ENCODE measurements around the gene CYS1.

Gene CYS1

GRCh38 chr2:10080536-10081304, 509 bp upstream of the CYS1 start:
- H3K36me3 ChIP-seq (ENCODE audit: insufficient read depth): no peaks in the 10 kb centered on the region
- H3K9ac ChIP-seq: no peak overlapping the region
- H3K4me1 ChIP-seq (ENCODE audit: low read depth, poor library complexity, severe bottlenecking): peaks cover 4% of the 10 kb centered on the region
- TF ChIP-seq, protein P1, sequence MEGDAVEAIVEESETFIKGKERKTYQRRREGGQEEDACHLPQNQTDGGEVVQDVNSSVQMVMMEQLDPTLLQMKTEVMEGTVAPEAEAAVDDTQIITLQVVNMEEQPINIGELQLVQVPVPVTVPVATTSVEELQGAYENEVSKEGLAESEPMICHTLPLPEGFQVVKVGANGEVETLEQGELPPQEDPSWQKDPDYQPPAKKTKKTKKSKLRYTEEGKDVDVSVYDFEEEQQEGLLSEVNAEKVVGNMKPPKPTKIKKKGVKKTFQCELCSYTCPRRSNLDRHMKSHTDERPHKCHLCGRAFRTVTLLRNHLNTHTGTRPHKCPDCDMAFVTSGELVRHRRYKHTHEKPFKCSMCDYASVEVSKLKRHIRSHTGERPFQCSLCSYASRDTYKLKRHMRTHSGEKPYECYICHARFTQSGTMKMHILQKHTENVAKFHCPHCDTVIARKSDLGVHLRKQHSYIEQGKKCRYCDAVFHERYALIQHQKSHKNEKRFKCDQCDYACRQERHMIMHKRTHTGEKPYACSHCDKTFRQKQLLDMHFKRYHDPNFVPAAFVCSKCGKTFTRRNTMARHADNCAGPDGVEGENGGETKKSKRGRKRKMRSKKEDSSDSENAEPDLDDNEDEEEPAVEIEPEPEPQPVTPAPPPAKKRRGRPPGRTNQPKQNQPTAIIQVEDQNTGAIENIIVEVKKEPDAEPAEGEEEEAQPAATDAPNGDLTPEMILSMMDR (conservative IDR thresholded peaks at IDR 0.05; ENCODE audit: low read depth, low read length): no peak
- H3K79me2 ChIP-seq (ENCODE audit: insufficient read depth, low read depth): no peaks in the 10 kb centered on the region
- no peak overlapping the region for H2AFZ ChIP-seq (ENCODE audit: low read depth)
- H3K27ac ChIP-seq: no peak overlapping the region
- no peak overlapping the region for H3K4me2 ChIP-seq
- H3K27me3 ChIP-seq (ENCODE audit: insufficient read depth, low read depth): peaks cover 4% of the 10 kb centered on the region
- no peak overlapping the region for H3K4me3 ChIP-seq (IDR thresholded peaks at IDR 0.05; ENCODE audit: insufficient read depth, low read depth, low read length)
- no peaks in the 10 kb centered on the region for H4K20me1 ChIP-seq (ENCODE audit: insufficient read depth)

DNA sequence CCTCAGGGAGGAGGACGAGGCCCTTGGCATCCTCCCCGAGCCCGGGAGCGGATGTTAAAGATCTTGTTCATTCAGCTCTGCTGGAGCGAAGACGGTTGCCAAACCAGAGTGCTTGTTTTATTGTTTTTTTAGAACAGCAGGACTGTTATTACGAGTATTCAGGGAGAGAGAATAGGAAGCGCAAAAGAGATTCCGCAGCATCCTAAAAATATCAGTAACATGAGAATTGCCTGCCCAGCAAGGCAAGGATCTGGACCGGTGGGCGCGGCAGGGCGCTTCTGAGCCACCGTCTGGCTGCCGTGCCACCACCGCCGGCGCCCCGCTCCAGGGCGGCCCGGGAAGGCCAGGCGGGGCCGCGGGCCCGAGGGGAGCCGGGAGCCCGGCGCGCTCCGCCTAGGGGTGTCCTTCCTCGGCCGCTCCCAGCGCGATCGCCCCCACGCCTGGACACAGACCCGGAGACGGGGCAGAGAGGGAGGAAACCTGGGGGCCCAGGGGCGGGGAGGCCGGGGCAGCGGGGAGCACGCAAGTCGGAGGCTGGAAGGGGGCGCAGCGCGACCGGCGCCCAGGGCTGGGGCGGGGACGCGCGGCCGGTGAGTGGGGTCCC, 843 bp downstream of the CYS1 start:
- Histone ChIP-seq H3K27ac (no peak overlapping the region), H3K79me2 (ENCODE audit: insufficient read depth, low read depth) (no peaks in the 10 kb centered on the region), H2AFZ (ENCODE audit: low read depth) (no peak overlapping the region), H3K27me3 (ENCODE audit: insufficient read depth, low read depth) (peaks cover 4% of the 10 kb centered on the region), H3K4me3 (IDR thresholded peaks at IDR 0.05; ENCODE audit: insufficient read depth, low read depth, low read length) (no peak overlapping the region), H4K20me1 (ENCODE audit: insufficient read depth) (no peaks in the 10 kb centered on the region), H3K9ac (no peak overlapping the region), H3K4me1 (ENCODE audit: low read depth, poor library complexity, severe bottlenecking) (peaks cover 4% of the 10 kb centered on the region), H3K4me2 (no peak overlapping the region), H3K36me3 (ENCODE audit: insufficient read depth) (no peaks in the 10 kb centered on the region)
- TF ChIP-seq, protein P1 (conservative IDR thresholded peaks at IDR 0.05; ENCODE audit: low read depth, low read length): no peak

DNA sequence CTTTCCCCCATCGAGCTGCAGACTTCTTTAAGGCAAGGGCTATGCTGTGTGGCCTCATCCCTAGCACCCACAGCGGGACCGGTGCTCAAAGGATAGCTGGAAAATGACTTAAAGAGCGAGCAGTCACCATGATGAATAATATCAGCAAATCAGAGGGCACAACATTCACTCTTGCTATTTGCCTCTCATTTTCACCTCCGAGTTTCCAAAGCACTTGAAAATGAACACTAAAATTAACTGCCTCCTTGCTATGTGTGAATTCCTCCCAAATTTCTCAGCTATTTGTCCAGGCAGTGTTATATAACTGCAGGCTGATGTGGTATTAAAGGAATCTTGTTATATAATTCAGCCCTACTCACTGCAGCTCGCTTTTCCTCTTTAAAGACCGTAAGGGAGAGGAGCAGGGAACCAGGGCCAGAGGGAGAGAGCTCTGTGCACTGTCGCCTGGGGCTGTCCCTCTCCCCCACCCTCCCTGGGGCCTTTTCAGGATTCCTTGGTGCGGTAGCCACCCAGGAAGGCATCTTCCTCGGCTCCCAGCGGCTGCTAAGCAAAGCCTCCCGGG, 1.4 kb downstream of the CYS1 start:
- peaks cover 4% of the 10 kb centered on the region for H3K4me1 ChIP-seq (ENCODE audit: low read depth, poor library complexity, severe bottlenecking)
- H3K9ac ChIP-seq: no peak overlapping the region
- H3K79me2 ChIP-seq (ENCODE audit: insufficient read depth, low read depth): no peaks in the 10 kb centered on the region
- H4K20me1 ChIP-seq (ENCODE audit: insufficient read depth): no peaks in the 10 kb centered on the region
- H3K27ac ChIP-seq: no peak overlapping the region
- H3K4me3 ChIP-seq (IDR thresholded peaks at IDR 0.05; ENCODE audit: insufficient read depth, low read depth, low read length): no peak overlapping the region
- H3K36me3 ChIP-seq (ENCODE audit: insufficient read depth): no peaks in the 10 kb centered on the region
- H3K4me2 ChIP-seq: no peak overlapping the region
- peaks cover 4% of the 10 kb centered on the region for H3K27me3 ChIP-seq (ENCODE audit: insufficient read depth, low read depth)
- TF ChIP-seq, protein P1 (conservative IDR thresholded peaks at IDR 0.05; ENCODE audit: low read depth, low read length): no peak
- H2AFZ ChIP-seq (ENCODE audit: low read depth): no peak overlapping the region

DNA sequence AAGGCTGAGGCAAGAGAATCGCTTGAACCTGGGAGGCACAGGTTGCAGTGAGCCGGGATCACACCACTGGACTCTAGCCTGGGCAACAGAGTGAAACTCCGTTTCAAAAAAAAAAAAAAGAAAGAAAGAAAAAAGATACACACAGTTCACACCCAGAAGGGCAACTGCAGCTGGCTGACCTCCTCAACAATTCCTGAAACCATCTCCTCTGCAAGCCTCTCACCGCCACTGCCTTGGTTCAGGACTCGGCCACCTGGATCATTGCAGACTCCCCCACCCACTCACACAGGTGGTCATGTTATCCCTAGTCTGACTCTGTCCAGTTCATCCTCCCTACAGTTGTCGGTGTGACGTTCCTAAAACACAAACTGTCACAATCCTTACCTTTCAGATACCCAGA, 2.2 kb downstream of the CYS1 start:
- TF ChIP-seq, protein P1 (conservative IDR thresholded peaks at IDR 0.05; ENCODE audit: low read depth, low read length): no peak
- H3K27me3 ChIP-seq (ENCODE audit: insufficient read depth, low read depth): peaks cover 4% of the 10 kb centered on the region

More for the DNA sequence above, 2.2 kb downstream of the CYS1 start:
- Histone ChIP-seq H3K79me2 (ENCODE audit: insufficient read depth, low read depth) (no peaks in the 10 kb centered on the region), H3K4me1 (ENCODE audit: low read depth, poor library complexity, severe bottlenecking) (peaks cover 4% of the 10 kb centered on the region), H4K20me1 (ENCODE audit: insufficient read depth) (no peaks in the 10 kb centered on the region), H2AFZ (ENCODE audit: low read depth) (no peak overlapping the region), H3K4me3 (IDR thresholded peaks at IDR 0.05; ENCODE audit: insufficient read depth, low read depth, low read length) (no peak overlapping the region), H3K27ac (no peak overlapping the region), H3K9ac (no peak overlapping the region), H3K36me3 (ENCODE audit: insufficient read depth) (no peaks in the 10 kb centered on the region), H3K4me2 (no peak overlapping the region)

Data from KMS-11 (cell line).